ENCODE results near the gene STK32C.

DNA sequence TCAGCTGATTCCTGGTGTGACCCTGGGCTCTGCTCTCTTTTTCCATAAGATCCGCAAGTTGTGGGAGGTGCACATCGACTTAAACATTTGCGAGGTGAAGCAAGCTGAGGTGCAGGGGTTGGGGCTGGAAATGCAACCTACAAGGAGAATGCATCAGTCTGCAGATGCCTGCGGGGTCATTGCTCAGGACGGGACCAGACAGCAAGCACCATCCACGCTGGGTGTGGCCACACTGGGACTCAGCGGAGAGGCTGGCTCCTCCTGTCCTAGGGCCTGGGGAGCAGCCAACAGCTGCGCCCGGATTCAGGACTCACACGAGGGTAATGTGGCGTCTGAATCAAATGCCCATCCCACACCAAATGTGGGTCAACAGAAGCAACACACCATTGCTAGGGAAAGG lies 33.8 kb downstream of the STK32C start:
- TF ChIP-seq YY1 (IDR thresholded peaks at IDR 0.05; ENCODE audit: insufficient read depth, insufficient read length): no peak
- no peak for TF ChIP-seq ZNF274 (IDR thresholded peaks at IDR 0.05; ENCODE audit: low read depth, low read length)
